ENCODE results near the gene PTDSS2. TPM values are rescaled to one million over a fixed set of nuclear protein-coding genes. Genes with fewer than 3 reads are reported as not detected.

PTDSS2 gene
- total RNA-seq, 1 donor from 2014 or later = 31.1 TPM

GRCh38 chr11:455566-456147 is 5.6 kb downstream of the PTDSS2 start:
- TF ChIP-seq CTCF (IDR thresholded peaks at IDR 0.05) = no peak
- intact Hi-C loops (cut with DNase I) = no loop called here
- H3K27me3 ChIP-seq = no peaks in the 10 kb centered on the region
- no peak overlapping the region for H3K4me3 ChIP-seq
- DNase-seq = no peak
- H3K27ac ChIP-seq = no peak overlapping the region
- H3K9me3 ChIP-seq = no peaks in the 10 kb centered on the region
- peaks cover 18% of the 10 kb centered on the region for H3K36me3 ChIP-seq
- ATAC-seq = no peak
- H3K4me1 ChIP-seq = peaks cover 10% of the 10 kb centered on the region

- no peak overlapping the region for H3K4me3 ChIP-seq
- H3K27ac ChIP-seq = no peak overlapping the region
- no peaks in the 10 kb centered on the region for H3K9me3 ChIP-seq
- no peak for DNase-seq
- no peak for ATAC-seq
- peaks cover 4% of the 10 kb centered on the region for H3K4me1 ChIP-seq
- TF ChIP-seq CTCF (IDR thresholded peaks at IDR 0.05) = no peak
- peaks cover 23% of the 10 kb centered on the region for H3K36me3 ChIP-seq
- H3K27me3 ChIP-seq = no peaks in the 10 kb centered on the region
- intact Hi-C loops (cut with DNase I) = no loop called here
Measured at GRCh38 chr11:456533-456932, 6.5 kb downstream of the PTDSS2 start.

GRCh38 chr11:457111-457760 is 7.2 kb downstream of the PTDSS2 start:
- H3K9me3 ChIP-seq = no peaks in the 10 kb centered on the region
- intact Hi-C loops (cut with DNase I) = no loop called here
- H3K27ac ChIP-seq = no peak overlapping the region
- no peak for ATAC-seq
- DNase-seq = no peak
- H3K27me3 ChIP-seq = no peaks in the 10 kb centered on the region
- H3K36me3 ChIP-seq = peaks cover 23% of the 10 kb centered on the region
- no peak for TF ChIP-seq CTCF (IDR thresholded peaks at IDR 0.05)
- no peaks in the 10 kb centered on the region for H3K4me1 ChIP-seq
- no peak overlapping the region for H3K4me3 ChIP-seq

- H3K4me3 ChIP-seq = no peak overlapping the region
- no peaks in the 10 kb centered on the region for H3K9me3 ChIP-seq
- peaks cover 8% of the 10 kb centered on the region for H3K36me3 ChIP-seq
- H3K27ac ChIP-seq = no peak overlapping the region
- no peaks in the 10 kb centered on the region for H3K27me3 ChIP-seq
- H3K4me1 ChIP-seq = no peaks in the 10 kb centered on the region
- DNase-seq (no peak), ATAC-seq (no peak)
- TF ChIP-seq CTCF (IDR thresholded peaks at IDR 0.05) = no peak
- intact Hi-C loops (cut with DNase I) = no loop called here
Measured at GRCh38 chr11:459511-460220, 9.6 kb downstream of the PTDSS2 start.

DNA sequence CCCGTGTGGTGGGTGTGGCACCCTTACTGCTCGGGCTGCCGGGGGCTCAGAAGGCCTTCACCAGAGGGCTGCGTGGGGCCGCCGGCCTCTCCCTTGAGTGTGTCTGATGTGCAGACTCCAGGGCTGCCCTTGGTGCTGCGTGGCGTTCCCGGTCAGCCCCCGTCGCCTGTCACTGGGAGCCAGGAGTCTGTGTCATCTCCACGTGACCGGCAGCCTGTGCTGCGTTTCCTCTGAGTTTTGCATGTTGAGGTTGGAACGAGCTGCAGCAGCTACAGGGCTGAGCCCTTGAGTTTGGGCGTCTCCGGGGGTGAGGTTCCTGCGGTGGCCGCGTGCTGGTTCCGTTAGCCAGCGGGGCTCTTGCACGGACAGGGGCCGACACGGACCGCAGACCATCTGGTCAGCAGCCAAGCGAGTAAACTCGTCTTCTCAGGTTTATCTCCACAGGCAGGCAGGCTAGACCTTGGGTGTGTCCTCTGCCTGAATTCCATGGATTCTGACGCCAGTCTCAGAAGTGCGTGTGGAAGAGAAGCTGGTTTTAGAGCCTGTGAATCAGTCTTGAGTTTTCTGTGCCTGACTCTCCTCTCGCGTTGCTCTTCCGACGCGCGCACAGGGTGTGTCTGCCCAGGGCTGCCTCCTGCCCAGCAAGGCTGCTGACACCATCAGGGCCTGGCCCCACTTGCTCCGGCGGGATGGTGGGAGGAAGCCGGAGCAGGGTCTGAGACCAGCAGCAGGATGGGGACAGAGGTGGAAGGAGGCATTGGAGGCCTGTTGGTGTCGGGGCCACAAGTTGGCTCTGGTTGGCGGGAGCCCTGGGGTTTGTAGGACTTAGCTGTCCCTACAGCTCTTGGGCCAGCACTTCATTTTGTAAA is 10.5 kb downstream of the PTDSS2 start:
- no peak for TF ChIP-seq CTCF (IDR thresholded peaks at IDR 0.05)
- Histone ChIP-seq H3K9me3 (no peaks in the 10 kb centered on the region), H3K4me3 (peak overlapping the region; percentile 5), H3K27ac (peak overlapping the region; percentile 36), H3K36me3 (peaks cover 8% of the 10 kb centered on the region), H3K27me3 (no peaks in the 10 kb centered on the region), H3K4me1 (no peaks in the 10 kb centered on the region)
- intact Hi-C loops (cut with DNase I) = no loop called here
- DNase-seq (peak; percentile 66), ATAC-seq (peak; percentile 65)
